Measurements from ENCODE around the gene GLDN. TPM values are rescaled to one million over a fixed set of nuclear protein-coding genes. Genes with fewer than 3 reads are reported as not detected.

GLDN gene
- total and polyA plus RNA-seq, 7 donors: 0.46 to 5.5 (median 1.4) TPM; not detected in 1

GRCh38 chr15:51386029-51386428, 44.6 kb downstream of the GLDN start:
- Histone ChIP-seq H3K36me3 (no peaks in the 10 kb centered on the region), H3K4me1 (peaks cover 0 to under 1% (median 0%) of the 10 kb centered on the region in 4 donors), H3K9me3 (no peaks in the 10 kb centered on the region), H3K4me3 (no peak overlapping the region), H3K27me3 (no peaks in the 10 kb centered on the region), H3K27ac (no peak overlapping the region)
- TF ChIP-seq CTCF (IDR thresholded peaks at IDR 0.05): no peak
- no peak for TF ChIP-seq EP300 (IDR thresholded peaks at IDR 0.05)
- TF ChIP-seq POLR2AphosphoS5 (IDR thresholded peaks at IDR 0.05): no peak
- WGBS, 2 donors: 83 to 88% methylated on average over 8 of the region's 8 CpGs
- no peak for DNase-seq
- intact Hi-C loops (cut with DNase I): no loop called here

- WGBS, 2 donors: 93 to 95% methylated on average over 12 of the region's 12 CpGs
- no peaks in the 10 kb centered on the region for H3K36me3 ChIP-seq
- H3K27me3 ChIP-seq: no peaks in the 10 kb centered on the region
- TF ChIP-seq POLR2A (IDR thresholded peaks at IDR 0.05): no peak
- no peak for TF ChIP-seq CTCF (IDR thresholded peaks at IDR 0.05)
- TF ChIP-seq POLR2AphosphoS5 (IDR thresholded peaks at IDR 0.05): no peak
- TF ChIP-seq EP300 (IDR thresholded peaks at IDR 0.05): no peak
- intact Hi-C loops (cut with DNase I): no loop called here
- H3K4me3 ChIP-seq: no peak overlapping the region
- H3K4me1 ChIP-seq: no peaks in the 10 kb centered on the region
- no peak for DNase-seq
- no peaks in the 10 kb centered on the region for H3K9me3 ChIP-seq
- H3K27ac ChIP-seq: no peak overlapping the region
Measured at GRCh38 chr15:51386486-51386885, 45.0 kb downstream of the GLDN start.

- Histone ChIP-seq H3K27me3 (no peaks in the 10 kb centered on the region), H3K27ac (no peak overlapping the region), H3K4me1 (no peaks in the 10 kb centered on the region), H3K36me3 (no peaks in the 10 kb centered on the region), H3K4me3 (no peak overlapping the region), H3K9me3 (no peaks in the 10 kb centered on the region)
- intact Hi-C loops (cut with DNase I): no loop called here
- no peak for TF ChIP-seq POLR2AphosphoS5 (IDR thresholded peaks at IDR 0.05)
- TF ChIP-seq POLR2A (IDR thresholded peaks at IDR 0.05): no peak
- no peak for TF ChIP-seq EP300 (IDR thresholded peaks at IDR 0.05)
- no peak for TF ChIP-seq CTCF (IDR thresholded peaks at IDR 0.05)
- 63 to 80% methylated on average over 10 of the region's 10 CpGs for WGBS, 2 donors
- DNase-seq: no peak
Measured at GRCh38 chr15:51386960-51387698, 45.7 kb downstream of the GLDN start.

GRCh38 chr15:51387699-51388041, 46.2 kb downstream of the GLDN start:
- H3K27ac ChIP-seq: no peak overlapping the region
- WGBS, 2 donors: 39 to 78% methylated on average over 3 of the region's 3 CpGs
- no peaks in the 10 kb centered on the region for H3K4me1 ChIP-seq
- no peaks in the 10 kb centered on the region for H3K9me3 ChIP-seq
- intact Hi-C loops (cut with DNase I): no loop called here
- no peak for TF ChIP-seq POLR2AphosphoS5 (IDR thresholded peaks at IDR 0.05)
- TF ChIP-seq EP300 (IDR thresholded peaks at IDR 0.05): no peak
- no peak for TF ChIP-seq CTCF (IDR thresholded peaks at IDR 0.05)
- TF ChIP-seq POLR2A (IDR thresholded peaks at IDR 0.05): no peak
- H3K4me3 ChIP-seq: no peak overlapping the region
- H3K27me3 ChIP-seq: no peaks in the 10 kb centered on the region
- H3K36me3 ChIP-seq: no peaks in the 10 kb centered on the region
- DNase-seq: no peak

GRCh38 chr15:51388726-51389125, 47.3 kb downstream of the GLDN start:
- intact Hi-C loops (cut with DNase I): no loop called here

More at GRCh38 chr15:51388726-51389125, 47.3 kb downstream of the GLDN start:
- H3K9me3 ChIP-seq: no peaks in the 10 kb centered on the region
- 96 to 97% methylated on average over 7 of the region's 7 CpGs for WGBS, 2 donors
- H3K36me3 ChIP-seq: no peaks in the 10 kb centered on the region
- DNase-seq: no peak
- H3K4me1 ChIP-seq: no peaks in the 10 kb centered on the region
- no peak overlapping the region for H3K27ac ChIP-seq
- TF ChIP-seq POLR2A (IDR thresholded peaks at IDR 0.05) (no peak), CTCF (IDR thresholded peaks at IDR 0.05) (no peak), EP300 (IDR thresholded peaks at IDR 0.05) (no peak), POLR2AphosphoS5 (IDR thresholded peaks at IDR 0.05) (no peak)
- no peak overlapping the region for H3K4me3 ChIP-seq
- H3K27me3 ChIP-seq: no peaks in the 10 kb centered on the region

All from sigmoid colon (tissue), 7 donors.